Measurements from ENCODE around the gene PPFIA1. TPM values are rescaled to one million over a fixed set of nuclear protein-coding genes. Genes with fewer than 3 reads are reported as not detected.

PPFIA1 gene
- total and polyA plus RNA-seq, 2 experiments from 2014 or later, result 34.1 to 48.1 TPM

DNA sequence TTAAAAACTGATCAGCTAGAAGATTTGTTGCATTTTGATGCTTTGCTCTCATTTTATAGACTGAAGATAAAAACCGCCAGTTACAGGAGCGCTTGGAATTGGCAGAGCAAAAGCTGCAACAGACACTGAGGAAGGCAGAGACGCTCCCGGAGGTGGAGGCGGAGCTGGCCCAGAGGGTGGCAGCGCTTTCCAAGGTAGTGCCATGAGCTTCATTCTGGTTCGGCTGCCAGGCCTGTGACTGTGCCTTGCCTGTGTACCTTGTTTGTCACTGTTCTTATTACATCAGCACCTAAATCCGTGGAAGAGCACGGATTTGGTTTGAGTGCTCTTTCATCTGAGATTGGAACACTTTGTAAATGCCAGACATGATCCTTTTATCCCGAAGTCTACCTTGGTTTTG lies 61.4 kb downstream of the PPFIA1 start:
- Histone ChIP-seq H3K27me3 (no peaks in the 10 kb centered on the region), H3K27ac (no peak overlapping the region), H3K36me3 (peaks cover 30% of the 10 kb centered on the region), H3K4me3 (no peak overlapping the region), H3K9me3 (ENCODE audit: low read depth) (no peaks in the 10 kb centered on the region), H3K4me1 (ENCODE audit: low read depth) (peaks cover 26% of the 10 kb centered on the region)
- no peak for DNase-seq (ENCODE audit: low read depth in 1 of 2, low spot score in 1 of 2)
- TF ChIP-seq, protein P1, sequence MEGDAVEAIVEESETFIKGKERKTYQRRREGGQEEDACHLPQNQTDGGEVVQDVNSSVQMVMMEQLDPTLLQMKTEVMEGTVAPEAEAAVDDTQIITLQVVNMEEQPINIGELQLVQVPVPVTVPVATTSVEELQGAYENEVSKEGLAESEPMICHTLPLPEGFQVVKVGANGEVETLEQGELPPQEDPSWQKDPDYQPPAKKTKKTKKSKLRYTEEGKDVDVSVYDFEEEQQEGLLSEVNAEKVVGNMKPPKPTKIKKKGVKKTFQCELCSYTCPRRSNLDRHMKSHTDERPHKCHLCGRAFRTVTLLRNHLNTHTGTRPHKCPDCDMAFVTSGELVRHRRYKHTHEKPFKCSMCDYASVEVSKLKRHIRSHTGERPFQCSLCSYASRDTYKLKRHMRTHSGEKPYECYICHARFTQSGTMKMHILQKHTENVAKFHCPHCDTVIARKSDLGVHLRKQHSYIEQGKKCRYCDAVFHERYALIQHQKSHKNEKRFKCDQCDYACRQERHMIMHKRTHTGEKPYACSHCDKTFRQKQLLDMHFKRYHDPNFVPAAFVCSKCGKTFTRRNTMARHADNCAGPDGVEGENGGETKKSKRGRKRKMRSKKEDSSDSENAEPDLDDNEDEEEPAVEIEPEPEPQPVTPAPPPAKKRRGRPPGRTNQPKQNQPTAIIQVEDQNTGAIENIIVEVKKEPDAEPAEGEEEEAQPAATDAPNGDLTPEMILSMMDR (IDR thresholded peaks at IDR 0.05; ENCODE audit: low read depth, low read length), result no peak

DNA sequence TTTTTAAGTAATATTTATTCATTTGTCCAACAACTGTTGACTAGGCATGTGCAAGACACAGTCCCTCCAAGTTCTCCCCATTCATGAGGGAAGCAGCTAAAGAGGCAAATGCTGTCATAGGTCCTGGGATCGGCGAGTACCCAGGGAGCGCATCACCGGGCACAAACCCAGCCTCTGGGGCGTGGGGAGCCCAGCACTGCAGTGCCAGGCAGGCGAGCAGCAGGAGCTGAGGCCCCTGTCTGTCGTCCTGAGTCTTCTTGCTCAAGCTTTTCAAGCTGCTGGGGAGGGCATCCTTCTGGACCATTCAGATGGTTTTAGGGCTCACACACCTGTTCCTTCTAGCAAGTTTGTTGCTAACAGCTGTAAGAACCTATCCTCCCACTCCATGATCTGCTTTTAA lies 62.1 kb downstream of the PPFIA1 start:
- H3K4me3 ChIP-seq, result no peak overlapping the region
- peaks cover 26% of the 10 kb centered on the region for H3K4me1 ChIP-seq (ENCODE audit: low read depth)
- H3K9me3 ChIP-seq (ENCODE audit: low read depth), result no peaks in the 10 kb centered on the region
- TF ChIP-seq, protein P1 (IDR thresholded peaks at IDR 0.05; ENCODE audit: low read depth, low read length), result no peak
- DNase-seq (ENCODE audit: low read depth in 1 of 2, low spot score in 1 of 2), result no peak
- peaks cover 31% of the 10 kb centered on the region for H3K36me3 ChIP-seq
- H3K27ac ChIP-seq, result no peak overlapping the region
- H3K27me3 ChIP-seq, result no peaks in the 10 kb centered on the region

DNA sequence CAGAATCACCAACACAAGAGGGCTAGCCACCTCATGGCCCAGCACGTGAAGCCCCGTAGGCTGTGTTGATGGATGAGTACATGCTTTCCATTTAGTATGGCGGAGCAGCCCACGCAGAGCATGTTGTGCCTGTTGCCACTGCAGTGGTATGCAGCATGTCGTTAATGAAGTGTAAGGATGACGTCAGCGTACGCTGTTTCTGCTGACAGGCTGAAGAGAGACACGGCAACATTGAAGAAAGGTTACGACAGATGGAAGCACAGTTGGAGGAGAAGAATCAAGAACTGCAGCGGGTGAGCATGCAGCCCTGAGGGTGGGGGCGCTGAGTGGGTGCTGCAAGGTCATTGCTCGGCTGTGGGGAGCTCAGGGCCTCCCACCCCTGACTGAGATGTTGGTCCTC lies 62.8 kb downstream of the PPFIA1 start:
- peaks cover 33% of the 10 kb centered on the region for H3K36me3 ChIP-seq
- TF ChIP-seq, protein P1 (IDR thresholded peaks at IDR 0.05; ENCODE audit: low read depth, low read length), result no peak
- no peak overlapping the region for H3K4me3 ChIP-seq
- H3K27ac ChIP-seq, result no peak overlapping the region
- H3K9me3 ChIP-seq (ENCODE audit: low read depth), result no peaks in the 10 kb centered on the region
- no peaks in the 10 kb centered on the region for H3K27me3 ChIP-seq
- H3K4me1 ChIP-seq (ENCODE audit: low read depth), result peaks cover 26% of the 10 kb centered on the region
- peak; percentile 42 to 73 for DNase-seq (ENCODE audit: low read depth in 1 of 2, low spot score in 1 of 2)

DNA sequence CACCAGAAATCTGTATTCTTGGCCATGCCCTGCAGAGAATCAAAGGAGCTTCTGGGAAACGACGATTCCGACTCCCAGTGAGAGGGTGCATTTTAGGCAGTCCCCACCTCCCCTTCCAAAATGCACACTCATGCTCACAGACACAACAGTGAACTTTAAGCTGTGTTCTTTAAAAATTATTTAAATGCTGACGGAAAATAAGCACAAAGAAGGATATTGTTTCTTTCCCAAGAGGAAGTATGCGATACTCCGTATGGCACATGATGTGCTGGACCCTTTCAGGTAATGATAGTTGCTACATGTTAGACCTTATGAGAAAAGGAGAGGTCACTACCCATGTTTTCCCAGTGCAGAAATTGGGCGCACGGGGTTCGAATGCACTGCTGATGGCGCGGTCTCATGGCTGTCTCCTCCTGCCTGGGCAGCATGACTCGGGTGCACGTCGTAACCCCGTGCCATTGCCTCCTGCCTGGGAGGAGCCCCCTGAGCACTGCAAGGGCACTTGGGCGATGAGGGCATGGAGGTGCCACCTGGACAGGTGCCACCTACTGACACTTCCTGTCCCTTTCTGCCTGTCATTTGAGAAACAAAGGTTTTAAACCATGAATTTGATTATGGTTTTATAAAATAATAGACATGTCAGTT lies 64.0 kb downstream of the PPFIA1 start:
- Histone ChIP-seq H3K27me3 (no peaks in the 10 kb centered on the region), H3K36me3 (peaks cover 33% of the 10 kb centered on the region), H3K4me3 (no peak overlapping the region), H3K4me1 (ENCODE audit: low read depth) (peaks cover 26% of the 10 kb centered on the region), H3K27ac (no peak overlapping the region), H3K9me3 (ENCODE audit: low read depth) (no peaks in the 10 kb centered on the region)
- TF ChIP-seq, protein P1 (IDR thresholded peaks at IDR 0.05; ENCODE audit: low read depth, low read length), result no peak
- no peak for DNase-seq (ENCODE audit: low read depth in 1 of 2, low spot score in 1 of 2)

DNA sequence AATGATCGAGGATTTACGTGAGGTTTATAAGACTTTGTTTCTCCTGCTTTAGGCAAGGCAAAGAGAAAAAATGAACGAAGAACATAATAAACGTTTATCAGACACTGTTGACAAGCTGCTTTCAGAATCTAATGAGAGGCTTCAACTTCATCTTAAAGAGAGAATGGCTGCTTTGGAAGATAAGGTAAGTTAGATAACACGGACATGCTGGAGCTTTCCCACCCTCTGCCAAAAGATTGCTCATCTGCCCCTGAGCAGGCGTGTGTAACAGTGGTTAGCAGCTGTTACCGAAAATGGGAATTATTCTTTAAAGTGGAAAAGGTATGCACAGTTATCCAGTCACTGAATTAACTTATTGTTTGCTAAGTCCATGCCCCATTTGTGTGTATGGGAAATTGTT lies 65.0 kb downstream of the PPFIA1 start:
- H3K36me3 ChIP-seq, result peaks cover 32% of the 10 kb centered on the region
- no peaks in the 10 kb centered on the region for H3K9me3 ChIP-seq (ENCODE audit: low read depth)
- TF ChIP-seq, protein P1 (IDR thresholded peaks at IDR 0.05; ENCODE audit: low read depth, low read length), result no peak
- no peak overlapping the region for H3K4me3 ChIP-seq
- no peaks in the 10 kb centered on the region for H3K27me3 ChIP-seq
- DNase-seq (ENCODE audit: low read depth in 1 of 2, low spot score in 1 of 2), result peak in 1 of 2 donors; percentile 21
- H3K27ac ChIP-seq, result no peak overlapping the region
- peaks cover 26% of the 10 kb centered on the region for H3K4me1 ChIP-seq (ENCODE audit: low read depth)
